ENCODE measurements around the gene COL18A1. TPM values are rescaled to one million over a fixed set of nuclear protein-coding genes. Genes with fewer than 3 reads are reported as not detected.

The COL18A1 gene
- total RNA-seq, 1 experiment from 2014 or later = 3.3 TPM

DNA sequence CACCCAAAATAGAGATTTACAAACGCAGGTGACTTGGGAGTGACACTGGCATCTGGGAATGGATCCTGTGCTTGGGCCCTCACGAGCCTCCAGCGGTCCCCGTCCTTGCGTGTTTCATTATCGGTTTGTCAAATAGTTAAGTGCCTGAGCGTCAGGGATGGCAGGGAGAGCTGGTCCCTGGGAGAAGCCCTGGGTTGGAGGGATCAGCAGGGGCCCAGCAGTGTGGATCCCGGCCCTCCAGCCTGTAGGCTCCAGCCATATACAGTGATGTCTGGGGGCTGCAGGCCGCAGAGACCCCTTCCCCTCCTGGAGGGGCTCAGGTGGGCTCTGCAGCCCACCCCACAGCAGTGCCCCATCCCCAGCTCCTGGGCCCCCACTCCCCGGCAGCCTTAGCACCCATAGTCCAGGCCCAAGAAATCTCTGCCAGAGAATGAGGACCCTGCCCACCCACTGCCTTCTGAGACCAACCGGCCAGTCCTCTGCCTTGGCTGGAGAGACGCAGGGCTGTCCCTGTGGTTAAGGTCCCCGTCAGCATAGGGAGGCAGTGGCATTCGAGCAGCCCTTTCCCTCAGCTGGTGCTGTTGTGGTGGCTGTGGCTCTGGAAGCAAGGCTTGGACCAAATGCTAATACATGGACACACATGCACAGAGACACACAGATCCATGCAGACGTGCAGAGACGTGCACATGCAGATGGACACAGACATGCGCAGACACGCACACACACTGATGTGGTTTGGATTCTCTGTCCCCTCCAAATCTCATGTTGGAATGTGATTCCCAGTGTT is 139.7 kb downstream of the COL18A1 start:
- ChIA-PET CTCF (no interaction called here), POLR2A (ENCODE audit: low non-redundant PET) (no interaction called here)
- Histone ChIP-seq H3K9me3 (ENCODE audit: low read depth, low read length, poor library complexity, severe bottlenecking) (no peaks in the 10 kb centered on the region), H3K4me1 (ENCODE audit: insufficient read depth, low read length, poor library complexity, severe bottlenecking) (peaks cover 19% of the 10 kb centered on the region), H3K4me3 (ENCODE audit: low read depth, low read length, poor library complexity, severe bottlenecking) (no peak overlapping the region), H3K27ac (ENCODE audit: low read depth, low read length, poor library complexity, severe bottlenecking) (no peak overlapping the region), H3K36me3 (ENCODE audit: insufficient read depth, low read length, poor library complexity, severe bottlenecking) (no peaks in the 10 kb centered on the region), H3K27me3 (replicated peaks; ENCODE audit: insufficient read depth, low read depth, low read length, poor library complexity) (no peaks in the 10 kb centered on the region)
- TF ChIP-seq CTCF (conservative IDR thresholded peaks at IDR 0.05; ENCODE audit: low read depth, low read length) (no peak), EZH2 (IDR thresholded peaks at IDR 0.05; ENCODE audit: borderline replicate concordance, low read depth, low read length, poor library complexity, severe bottlenecking) (no peak)
- intact Hi-C loops (cut with micrococcal nuclease; ENCODE audit: unreplicated experiment) = loop anchor here (10.0 kb wide), 1 partner anchor 340 kb away; no protein-coding TSS in a partner anchor
- no peak for DNase-seq (ENCODE audit: low spot score)
- no TSS peak for BruUV-seq (replicated peaks)

DNA sequence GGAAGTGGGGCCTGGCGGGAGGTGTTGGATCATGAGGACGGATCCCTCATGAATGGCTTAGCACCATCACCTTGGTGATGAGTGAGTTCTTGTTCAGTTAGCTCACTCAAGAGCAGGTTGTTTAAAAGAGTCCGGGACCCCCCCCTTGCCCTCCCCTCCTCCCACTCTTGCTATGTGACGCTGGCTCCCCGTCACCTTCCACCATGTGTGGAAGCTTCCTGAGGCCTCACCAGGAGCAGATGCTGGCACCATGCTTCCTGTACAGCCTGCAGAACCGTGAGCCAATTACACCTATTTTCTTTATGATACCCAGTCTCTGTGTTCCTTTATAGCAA is 140.2 kb downstream of the COL18A1 start:
- intact Hi-C loops (cut with micrococcal nuclease; ENCODE audit: unreplicated experiment) = loop anchor here (10.0 kb wide), 1 partner anchor 340 kb away; no protein-coding TSS in a partner anchor
- Histone ChIP-seq H3K36me3 (ENCODE audit: insufficient read depth, low read length, poor library complexity, severe bottlenecking) (no peaks in the 10 kb centered on the region), H3K9me3 (ENCODE audit: low read depth, low read length, poor library complexity, severe bottlenecking) (no peaks in the 10 kb centered on the region), H3K4me3 (ENCODE audit: low read depth, low read length, poor library complexity, severe bottlenecking) (no peak overlapping the region), H3K4me1 (ENCODE audit: insufficient read depth, low read length, poor library complexity, severe bottlenecking) (peaks cover 19% of the 10 kb centered on the region), H3K27ac (ENCODE audit: low read depth, low read length, poor library complexity, severe bottlenecking) (no peak overlapping the region), H3K27me3 (replicated peaks; ENCODE audit: insufficient read depth, low read depth, low read length, poor library complexity) (no peaks in the 10 kb centered on the region)
- TF ChIP-seq CTCF (conservative IDR thresholded peaks at IDR 0.05; ENCODE audit: low read depth, low read length) (no peak), EZH2 (IDR thresholded peaks at IDR 0.05; ENCODE audit: borderline replicate concordance, low read depth, low read length, poor library complexity, severe bottlenecking) (no peak)
- POLR2A ChIA-PET (ENCODE audit: low non-redundant PET) = no interaction called here
- DNase-seq (ENCODE audit: low spot score) = no peak
- CTCF ChIA-PET = no interaction called here
- BruUV-seq (replicated peaks) = no TSS peak

- ChIA-PET POLR2A (ENCODE audit: low non-redundant PET) (no interaction called here), CTCF (no interaction called here)
- no TSS peak for BruUV-seq (replicated peaks)
- no peak overlapping the region for H3K4me3 ChIP-seq (ENCODE audit: low read depth, low read length, poor library complexity, severe bottlenecking)
- H3K27me3 ChIP-seq (replicated peaks; ENCODE audit: insufficient read depth, low read depth, low read length, poor library complexity) = no peaks in the 10 kb centered on the region
- no peak for TF ChIP-seq CTCF (conservative IDR thresholded peaks at IDR 0.05; ENCODE audit: low read depth, low read length)
- no peak for TF ChIP-seq EZH2 (IDR thresholded peaks at IDR 0.05; ENCODE audit: borderline replicate concordance, low read depth, low read length, poor library complexity, severe bottlenecking)
- intact Hi-C loops (cut with micrococcal nuclease; ENCODE audit: unreplicated experiment) = loop anchor here (10.0 kb wide), 1 partner anchor 339 kb away; no protein-coding TSS in a partner anchor
- H3K4me1 ChIP-seq (ENCODE audit: insufficient read depth, low read length, poor library complexity, severe bottlenecking) = peaks cover 15% of the 10 kb centered on the region
- H3K27ac ChIP-seq (ENCODE audit: low read depth, low read length, poor library complexity, severe bottlenecking) = no peak overlapping the region
- DNase-seq (ENCODE audit: low spot score) = no peak
- H3K36me3 ChIP-seq (ENCODE audit: insufficient read depth, low read length, poor library complexity, severe bottlenecking) = no peaks in the 10 kb centered on the region
- H3K9me3 ChIP-seq (ENCODE audit: low read depth, low read length, poor library complexity, severe bottlenecking) = no peaks in the 10 kb centered on the region
Observed at GRCh38 chr21:45545691-45546531, 140.9 kb downstream of the COL18A1 start.
